Chondrocyte (in vitro differentiated cells): Measurements from ENCODE around the gene MED13L. TPM values are rescaled to one million over a fixed set of nuclear protein-coding genes. Genes with fewer than 3 reads are reported as not detected.

Experiments
- DNase-seq: peaks from one replicate; pipeline ENCODE4 v3.0.0; 2021; ENCODE audit warnings: mixed read lengths, low spot score
- H3K27ac Mint-ChIP-seq: one replicate; pipeline ENCODE4 v1.8.0; 2021; ENCODE audit warnings: mild to moderate bottlenecking, moderate library complexity, mixed read lengths; ENCODE audit not compliant: unreplicated experiment
- H3K27me3 Mint-ChIP-seq: 2 replicates; pipeline ENCODE4 v1.8.0; 2021; ENCODE audit warnings: low read depth, mixed read lengths
- H3K36me3 Mint-ChIP-seq: 2 replicates; pipeline ENCODE4 v1.8.0; 2021; ENCODE audit warnings: low read depth, mixed read lengths
- H3K4me1 Mint-ChIP-seq: 2 replicates; pipeline ENCODE4 v1.8.0; 2021; ENCODE audit warnings: low read depth, mild to moderate bottlenecking, mixed read lengths
- H3K4me3 Mint-ChIP-seq: one replicate; pipeline ENCODE4 v1.8.0; 2021; ENCODE audit warnings: mild to moderate bottlenecking, moderate library complexity, mixed read lengths; ENCODE audit not compliant: unreplicated experiment
- H3K9me3 Mint-ChIP-seq: 2 replicates; pipeline ENCODE4 v1.8.0; 2021; ENCODE audit warnings: low read depth, mixed read lengths
- CTCF ChIP-seq: fragments of 200-600 bp; sonication (generic); IDR thresholded peaks from 2 replicates; pipeline ENCODE4 v1.5.0; 2021; ENCODE audit warnings: antibody characterized with exemption, mild to moderate bottlenecking, moderate library complexity
- total RNA-seq: library from RNA; stranded (reverse); gene quantifications from 3 replicates; pipeline ENCODE4 v1.2.1, GENCODE V29; 2021

MED13L gene
- total RNA-seq, 1 donor from 2014 or later: 162 TPM

GRCh38 chr12:116274551-116275375 is 2.7 kb downstream of the MED13L start:
- Mint-ChIP-seq H3K4me3 (peak overlapping the region; percentile 96), H3K36me3 (no peaks in the 10 kb centered on the region), H3K9me3 (no peaks in the 10 kb centered on the region), H3K27ac (peak overlapping the region; percentile 76), H3K4me1 (peaks cover 58% of the 10 kb centered on the region), H3K27me3 (no peaks in the 10 kb centered on the region)
- DNase-seq: no peak
- no peak for TF ChIP-seq CTCF

- H3K4me3 Mint-ChIP-seq: peak overlapping the region; percentile 96
- H3K27ac Mint-ChIP-seq: peak overlapping the region; percentile 76
- H3K4me1 Mint-ChIP-seq: peaks cover 63% of the 10 kb centered on the region
- peak; percentile 43 for TF ChIP-seq CTCF
- no peaks in the 10 kb centered on the region for H3K27me3 Mint-ChIP-seq
- H3K36me3 Mint-ChIP-seq: no peaks in the 10 kb centered on the region
- no peak for DNase-seq
- H3K9me3 Mint-ChIP-seq: no peaks in the 10 kb centered on the region
Observed at GRCh38 chr12:116273813-116274550, 3.5 kb downstream of the MED13L start.

- Mint-ChIP-seq H3K9me3 (no peaks in the 10 kb centered on the region), H3K27me3 (no peaks in the 10 kb centered on the region), H3K4me3 (no peak overlapping the region), H3K27ac (no peak overlapping the region), H3K4me1 (peaks cover 25% of the 10 kb centered on the region), H3K36me3 (no peaks in the 10 kb centered on the region)
- DNase-seq: no peak
- no peak for TF ChIP-seq CTCF
Observed at GRCh38 chr12:116267948-116268347, 9.5 kb downstream of the MED13L start.

- Mint-ChIP-seq H3K4me3 (no peak overlapping the region), H3K27ac (no peak overlapping the region), H3K36me3 (no peaks in the 10 kb centered on the region), H3K27me3 (no peaks in the 10 kb centered on the region), H3K9me3 (no peaks in the 10 kb centered on the region), H3K4me1 (peaks cover 26% of the 10 kb centered on the region)
- TF ChIP-seq CTCF: no peak
- DNase-seq: no peak
Observed at GRCh38 chr12:116266631-116267349, 10.7 kb downstream of the MED13L start.

- DNase-seq: no peak
- Mint-ChIP-seq H3K9me3 (no peaks in the 10 kb centered on the region), H3K27me3 (no peaks in the 10 kb centered on the region), H3K27ac (no peak overlapping the region), H3K4me1 (peaks cover 25% of the 10 kb centered on the region), H3K36me3 (no peaks in the 10 kb centered on the region), H3K4me3 (no peak overlapping the region)
- peak; percentile 44 for TF ChIP-seq CTCF
Observed at GRCh38 chr12:116266168-116266601, 11.3 kb downstream of the MED13L start.
